A673 (cell line): ENCODE data around the gene CETN2. TPM values are rescaled to one million over a fixed set of nuclear protein-coding genes. Genes with fewer than 3 reads are reported as not detected.

Experiments
- BruUV-seq: library from RNA; stranded (reverse); fragments of 400-500 nt; replicated peaks from 2 replicates; lab custom pipeline; 2021; lab: Mats Ljungman, UMichigan
- CTCF ChIA-PET: fragments of 300-600 bp; sonication (Branson Sonifier 250); formaldehyde crosslinking; loops from one replicate; lab custom pipeline; 2022; ENCODE audit warnings: antibody characterized with exemption; lab: Charles Lee
- POLR2A ChIA-PET: fragments of 300-600 bp; sonication (Branson Sonifier 250); formaldehyde crosslinking; loops from one replicate; lab custom pipeline; 2022; ENCODE audit warnings: antibody characterized with exemption; ENCODE audit not compliant: low non-redundant PET; lab: Charles Lee
- DNase-seq: peaks from one replicate; pipeline ENCODE4 v3.0.0-alpha.2; 2015; ENCODE audit warnings: low spot score
- H3K27ac ChIP-seq: fragments of 200-600 bp; sonication (generic); 2 replicates; pipeline ENCODE4 v1.5.1; 2016; ENCODE audit warnings: mixed run types, low read depth, mild to moderate bottlenecking, mixed read lengths, antibody characterized with exemption, low read length; ENCODE audit not compliant: poor library complexity, severe bottlenecking
- H3K27me3 ChIP-seq: fragments of 200-600 bp; sonication (generic); replicated peaks from 2 replicates; pipeline ENCODE4 v1.6.1; 2017; ENCODE audit warnings: mixed run types, low read depth, mild to moderate bottlenecking, mixed read lengths, antibody characterized with exemption, low read length; ENCODE audit not compliant: insufficient read depth, poor library complexity
- H3K36me3 ChIP-seq: fragments of 200-600 bp; sonication (generic); 2 replicates; pipeline ENCODE4 v1.6.1; 2016; ENCODE audit warnings: mixed run types, mild to moderate bottlenecking, mixed read lengths, antibody characterized with exemption, low read length; ENCODE audit not compliant: insufficient read depth, poor library complexity, severe bottlenecking
- H3K4me1 ChIP-seq: fragments of 200-600 bp; sonication (generic); 2 replicates; pipeline ENCODE4 v1.6.1; 2017; ENCODE audit warnings: mixed run types, mild to moderate bottlenecking, mixed read lengths, antibody characterized with exemption, low read length; ENCODE audit not compliant: insufficient read depth, poor library complexity, severe bottlenecking
- H3K4me3 ChIP-seq: fragments of 200-600 bp; sonication (generic); 2 replicates; pipeline ENCODE4 v1.5.1; 2016; ENCODE audit warnings: low read depth, mixed run types, mild to moderate bottlenecking, mixed read lengths, low read length; ENCODE audit not compliant: poor library complexity, severe bottlenecking
- H3K9me3 ChIP-seq: fragments of 200-600 bp; sonication (generic); 2 replicates; pipeline ENCODE4 v1.6.1; 2016; ENCODE audit warnings: mixed run types, low read depth, mild to moderate bottlenecking, mixed read lengths, antibody characterized with exemption, low read length; ENCODE audit not compliant: poor library complexity, severe bottlenecking
- CTCF ChIP-seq: fragments of 300-800, 200-600 bp; sonication (generic); conservative IDR thresholded peaks from 2 replicates; pipeline ENCODE4 v1.5.1; 2017; ENCODE audit warnings: low read depth, mild to moderate bottlenecking, antibody characterized with exemption, low read length, moderate library complexity, mixed read lengths
- EZH2 ChIP-seq: fragments of 200-600 bp; sonication (generic); IDR thresholded peaks from 2 replicates; pipeline ENCODE4 v1.6.1; 2017; ENCODE audit warnings: borderline replicate concordance, low read depth, mild to moderate bottlenecking, mixed read lengths, antibody characterized with exemption, low read length; ENCODE audit not compliant: poor library complexity, severe bottlenecking
- intact Hi-C: fragments of 100-400 bp; cut with micrococcal nuclease; formaldehyde crosslinking; loops from one replicate; pipeline ENCODE4 v1.10.0; 2022; ENCODE audit not compliant: unreplicated experiment
- total RNA-seq: library from RNA; stranded (reverse); gene quantifications from 2 replicates; pipeline ENCODE4 v1.2.3, GENCODE V29; 2021

Gene CETN2
- total RNA-seq, 1 experiment from 2014 or later, result 36.1 TPM

DNA sequence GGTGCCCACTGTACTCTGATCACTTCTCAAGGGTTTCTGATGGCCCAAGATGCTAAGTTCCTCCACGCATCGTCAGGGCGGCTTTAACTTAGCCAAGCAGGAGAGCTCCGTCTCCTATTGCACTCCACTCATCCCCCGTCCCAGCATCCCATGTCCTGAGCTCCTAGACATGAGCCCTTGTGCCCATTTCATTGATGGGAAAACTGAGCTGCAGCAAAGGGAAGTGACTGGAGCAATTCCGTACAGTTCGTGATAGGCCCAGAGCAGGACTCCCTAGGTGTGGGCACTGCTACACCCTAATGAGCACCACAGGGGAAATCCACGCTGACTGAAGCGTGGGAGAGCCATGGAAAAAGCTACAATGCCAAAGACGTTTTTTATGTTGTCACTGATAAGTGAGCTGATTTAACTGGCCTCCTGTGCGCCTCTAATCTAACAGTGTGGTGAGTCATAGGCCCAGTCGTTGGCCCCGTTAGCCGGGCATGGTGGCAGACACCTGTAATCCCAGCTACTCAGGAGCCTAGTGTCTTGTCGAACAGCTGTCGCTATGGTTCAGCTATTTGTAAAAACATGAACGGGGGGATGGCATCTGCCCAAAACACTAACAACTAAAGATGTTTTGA lies 15.2 kb upstream of the CETN2 start:
- POLR2A ChIA-PET, result no interaction called here
- Histone ChIP-seq H3K36me3 (no peaks in the 10 kb centered on the region), H3K4me3 (no peak overlapping the region), H3K27me3 (no peaks in the 10 kb centered on the region), H3K9me3 (no peaks in the 10 kb centered on the region), H3K4me1 (no peaks in the 10 kb centered on the region), H3K27ac (no peak overlapping the region)
- intact Hi-C loops, result no loop called here
- TF ChIP-seq EZH2 (no peak), CTCF (no peak)
- CTCF ChIA-PET, result no interaction called here
- BruUV-seq, result no TSS peak
- no peak for DNase-seq

DNA sequence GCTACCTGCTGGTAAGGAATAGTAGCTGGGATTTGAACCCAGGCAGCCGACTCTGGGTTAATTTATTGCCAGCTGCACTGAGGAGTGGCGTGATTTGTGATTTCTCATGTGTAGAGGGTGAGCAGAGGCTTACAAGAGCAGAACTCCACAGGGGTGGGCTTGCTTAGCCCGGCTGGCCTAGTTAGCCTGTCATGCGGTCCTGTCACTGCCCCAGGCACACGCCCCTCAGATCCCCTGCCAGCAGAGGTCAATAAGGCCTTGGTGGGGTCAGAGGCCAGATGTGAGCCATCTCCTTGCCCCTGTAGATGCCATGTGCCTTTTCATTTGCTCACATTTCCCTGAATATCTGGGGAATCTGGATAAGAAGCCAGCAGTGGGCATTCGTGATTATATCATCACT lies 13.7 kb upstream of the CETN2 start:
- POLR2A ChIA-PET, result no interaction called here
- Histone ChIP-seq H3K36me3 (no peaks in the 10 kb centered on the region), H3K27ac (no peak overlapping the region), H3K4me1 (no peaks in the 10 kb centered on the region), H3K9me3 (no peaks in the 10 kb centered on the region), H3K27me3 (no peaks in the 10 kb centered on the region), H3K4me3 (no peak overlapping the region)
- intact Hi-C loops, result no loop called here
- CTCF ChIA-PET, result no interaction called here
- no peak for TF ChIP-seq EZH2
- no peak for TF ChIP-seq CTCF
- no TSS peak for BruUV-seq
- DNase-seq, result no peak

DNA sequence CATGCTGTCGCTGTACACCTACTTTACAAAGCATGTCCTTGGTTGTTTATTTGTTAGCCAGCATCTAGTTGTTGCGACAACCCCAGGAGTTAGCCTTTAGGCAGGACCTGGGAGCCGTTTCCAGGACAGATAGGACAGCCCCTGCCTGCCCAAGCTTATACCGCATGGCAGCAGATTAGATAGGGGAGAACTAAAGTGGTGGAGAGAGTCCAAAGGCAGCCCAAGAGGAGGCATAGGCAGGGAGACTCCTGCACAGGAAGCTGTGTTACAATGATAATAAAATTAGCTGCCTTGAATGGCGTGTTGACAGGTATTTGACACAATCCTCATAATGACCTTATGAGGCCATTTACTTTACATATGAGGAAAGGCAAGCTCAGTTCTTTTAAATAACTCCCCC lies 13.3 kb upstream of the CETN2 start:
- intact Hi-C loops, result no loop called here
- no peak for DNase-seq

More for the DNA sequence above, 13.3 kb upstream of the CETN2 start:
- TF ChIP-seq CTCF (no peak), EZH2 (no peak)
- Histone ChIP-seq H3K27me3 (no peaks in the 10 kb centered on the region), H3K9me3 (no peaks in the 10 kb centered on the region), H3K27ac (no peak overlapping the region), H3K4me1 (no peaks in the 10 kb centered on the region), H3K4me3 (no peak overlapping the region), H3K36me3 (no peaks in the 10 kb centered on the region)
- ChIA-PET POLR2A (no interaction called here), CTCF (no interaction called here)
- no TSS peak for BruUV-seq
